NT2/D1 (cell line): ENCODE results near the gene KCNN2.

Experiments used
- SUZ12 ChIP-seq: IDR thresholded peaks from 2 replicates; pipeline ENCODE4 v1.6.1; 2011; ENCODE audit not compliant: insufficient read length, insufficient read depth; ENCODE audit errors: extremely low read depth
- YY1 ChIP-seq: IDR thresholded peaks from 2 replicates; pipeline ENCODE4 v1.6.1; 2011; ENCODE audit not compliant: insufficient read length, insufficient read depth
- ZNF274 ChIP-seq: IDR thresholded peaks from 2 replicates; pipeline ENCODE4 v1.6.1; 2011; ENCODE audit warnings: mild to moderate bottlenecking, low read depth, low read length

DNA sequence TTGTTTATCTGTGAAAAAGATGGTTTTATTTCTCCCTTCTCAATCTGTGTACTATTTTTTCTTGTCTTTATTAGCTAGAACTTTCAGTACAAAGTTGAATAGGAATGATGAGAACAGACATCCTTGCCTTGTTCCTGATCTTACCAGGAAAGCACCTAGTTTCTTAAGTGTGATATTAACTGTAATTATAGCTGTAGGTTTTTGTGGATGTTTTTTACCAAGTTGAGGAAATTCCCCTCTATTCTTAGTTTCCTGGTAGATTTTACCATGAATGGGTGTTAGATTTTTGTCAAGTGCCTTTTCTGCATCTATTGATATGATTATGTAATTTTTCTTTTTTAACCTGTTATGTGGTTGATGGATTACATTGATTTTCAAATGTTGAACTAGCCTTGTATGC is 68.7 kb downstream of the KCNN2 start:
- TF ChIP-seq YY1 (no peak), SUZ12 (no peak), ZNF274 (no peak)
